GM18873 (cell line): ENCODE results near the gene GAS2L2.

Experiments used
- ATAC-seq: cut with Tn5 transposase; IDR thresholded peaks from one replicate; pipeline ENCODE4 v1.9.1; 2021; ENCODE audit warnings: mild to moderate bottlenecking, moderate library complexity, moderate number of reproducible peaks; ENCODE audit not compliant: unreplicated experiment, low FRiP score

The GAS2L2 gene

DNA sequence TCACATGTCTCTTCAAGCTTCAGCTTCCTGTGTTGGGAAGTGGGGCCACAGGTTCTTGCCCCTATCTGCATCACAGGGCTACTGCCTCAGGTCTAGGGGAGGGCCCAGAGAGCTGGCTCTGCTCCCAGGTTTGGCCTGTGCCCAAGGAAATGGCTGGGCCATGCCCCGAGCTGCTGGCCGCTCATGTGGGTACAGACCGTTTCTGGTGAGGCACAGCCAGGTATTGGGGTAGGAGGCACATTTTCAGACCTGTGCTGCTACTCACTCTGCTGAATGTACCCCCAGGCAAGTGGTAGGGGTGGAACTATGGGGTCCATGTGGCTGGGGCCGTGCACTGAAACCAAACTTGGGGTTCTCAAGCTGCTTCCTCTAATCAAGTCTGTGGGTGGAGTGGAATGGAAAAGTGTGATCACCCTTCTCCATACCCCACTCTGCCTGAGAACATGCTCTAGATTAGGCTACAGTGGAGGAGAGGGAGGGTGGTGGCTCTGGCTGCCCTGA is 4.6 kb downstream of the GAS2L2 start:
- ATAC-seq, result no peak

- ATAC-seq, result no peak
Observed at GRCh38 chr17:35747540-35748017, 5.5 kb downstream of the GAS2L2 start.

DNA sequence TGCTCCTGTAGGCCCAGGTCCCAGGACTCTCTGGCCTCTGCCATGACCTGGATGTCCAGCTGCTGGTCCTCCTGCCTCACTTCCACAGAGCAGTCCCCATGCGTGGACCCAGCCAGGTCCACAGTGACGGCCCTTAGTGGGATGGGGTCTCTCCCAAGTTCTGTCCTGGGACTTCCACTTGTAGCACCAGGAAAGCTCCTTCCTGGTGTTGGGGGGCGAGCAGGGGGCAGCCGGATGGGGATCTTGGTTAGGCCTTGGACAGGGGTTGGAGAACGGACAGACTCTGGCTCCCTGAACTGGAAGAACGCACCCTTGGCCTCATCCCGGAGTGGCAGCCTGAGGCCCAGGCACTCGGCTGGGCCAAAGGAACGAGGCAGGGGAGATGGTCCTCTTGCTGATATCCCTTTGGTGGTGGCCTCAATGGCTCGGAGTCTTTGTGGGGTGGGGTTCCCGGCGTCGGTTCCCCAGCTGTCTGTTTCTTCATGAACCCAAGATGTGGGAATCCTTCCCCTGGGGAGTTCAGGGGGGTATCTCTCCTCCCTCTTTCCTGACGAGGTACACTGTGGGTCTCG is 7.2 kb downstream of the GAS2L2 start:
- no peak for ATAC-seq

- ATAC-seq, result no peak
Observed at GRCh38 chr17:35745246-35745645, 7.8 kb downstream of the GAS2L2 start.

DNA sequence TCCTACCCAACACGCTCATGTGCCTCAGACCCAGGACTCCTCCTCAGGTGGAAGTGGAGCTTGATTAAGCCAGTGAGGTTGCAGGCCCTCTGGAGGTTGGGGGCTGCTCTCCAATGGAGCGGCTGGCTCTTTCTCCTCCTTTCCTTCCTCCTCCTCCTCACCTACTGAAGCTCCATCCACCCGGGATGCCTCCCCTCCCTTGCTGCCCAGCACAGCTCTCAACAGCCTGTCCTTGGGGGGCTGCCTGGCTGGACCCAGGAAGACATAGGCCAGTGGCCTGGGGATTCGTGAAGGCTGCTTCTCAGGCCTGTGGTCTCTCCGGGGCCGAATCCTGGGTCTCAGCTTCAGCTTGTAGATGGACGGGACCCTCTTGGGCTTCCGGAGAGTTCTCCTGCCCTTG is 8.2 kb downstream of the GAS2L2 start:
- ATAC-seq, result no peak

GRCh38 chr17:35743626-35744328 is 9.3 kb downstream of the GAS2L2 start:
- ATAC-seq, result no peak

DNA sequence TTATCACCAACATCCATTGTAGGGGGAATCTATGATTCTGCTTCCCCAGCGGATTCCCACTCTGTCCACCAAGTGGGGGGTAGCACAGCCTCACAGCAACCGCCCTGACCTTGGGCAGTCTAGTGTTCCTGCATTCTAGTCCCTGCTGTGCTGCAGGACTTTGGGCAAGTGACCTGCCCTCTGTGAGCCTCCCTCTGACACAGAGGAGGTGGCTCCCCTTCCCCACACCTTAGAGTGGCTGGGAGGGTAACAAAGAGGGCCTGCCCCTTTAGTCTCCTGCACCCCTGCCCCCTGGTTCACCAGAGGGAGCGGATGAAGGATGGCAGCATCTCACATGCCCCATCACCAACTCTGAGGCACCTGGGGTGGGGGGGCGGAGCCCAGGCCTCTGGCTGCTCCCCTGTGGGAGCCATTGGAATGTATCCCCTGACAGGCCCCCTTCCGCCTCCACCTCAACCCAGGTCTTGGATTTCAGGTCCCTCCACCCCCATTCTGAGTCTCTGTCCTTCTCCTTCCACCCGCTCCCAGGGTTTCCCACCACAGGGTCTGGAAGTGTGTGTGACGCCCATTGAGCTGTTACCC is 10.1 kb downstream of the GAS2L2 start:
- ATAC-seq, result no peak

DNA sequence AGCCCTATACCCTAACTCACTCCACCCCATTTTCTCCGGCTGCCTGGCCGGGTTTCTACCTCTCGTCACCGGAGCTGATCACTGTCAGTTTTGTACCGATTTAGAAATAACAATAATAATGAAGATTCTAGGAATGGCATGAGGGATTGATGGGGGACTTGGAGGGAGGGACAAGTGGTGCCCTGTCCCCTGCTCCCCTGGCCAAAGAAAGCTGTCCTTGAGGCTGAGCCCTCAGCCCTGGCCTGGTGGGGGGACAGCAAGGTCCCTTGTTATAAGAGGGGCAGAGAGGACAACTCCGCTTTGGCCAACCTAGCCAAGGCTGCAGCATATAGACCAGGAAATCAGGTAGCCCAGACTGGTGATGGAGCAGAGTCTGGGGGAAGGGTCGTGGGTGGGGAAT is 10.5 kb downstream of the GAS2L2 start:
- ATAC-seq, result no peak

DNA sequence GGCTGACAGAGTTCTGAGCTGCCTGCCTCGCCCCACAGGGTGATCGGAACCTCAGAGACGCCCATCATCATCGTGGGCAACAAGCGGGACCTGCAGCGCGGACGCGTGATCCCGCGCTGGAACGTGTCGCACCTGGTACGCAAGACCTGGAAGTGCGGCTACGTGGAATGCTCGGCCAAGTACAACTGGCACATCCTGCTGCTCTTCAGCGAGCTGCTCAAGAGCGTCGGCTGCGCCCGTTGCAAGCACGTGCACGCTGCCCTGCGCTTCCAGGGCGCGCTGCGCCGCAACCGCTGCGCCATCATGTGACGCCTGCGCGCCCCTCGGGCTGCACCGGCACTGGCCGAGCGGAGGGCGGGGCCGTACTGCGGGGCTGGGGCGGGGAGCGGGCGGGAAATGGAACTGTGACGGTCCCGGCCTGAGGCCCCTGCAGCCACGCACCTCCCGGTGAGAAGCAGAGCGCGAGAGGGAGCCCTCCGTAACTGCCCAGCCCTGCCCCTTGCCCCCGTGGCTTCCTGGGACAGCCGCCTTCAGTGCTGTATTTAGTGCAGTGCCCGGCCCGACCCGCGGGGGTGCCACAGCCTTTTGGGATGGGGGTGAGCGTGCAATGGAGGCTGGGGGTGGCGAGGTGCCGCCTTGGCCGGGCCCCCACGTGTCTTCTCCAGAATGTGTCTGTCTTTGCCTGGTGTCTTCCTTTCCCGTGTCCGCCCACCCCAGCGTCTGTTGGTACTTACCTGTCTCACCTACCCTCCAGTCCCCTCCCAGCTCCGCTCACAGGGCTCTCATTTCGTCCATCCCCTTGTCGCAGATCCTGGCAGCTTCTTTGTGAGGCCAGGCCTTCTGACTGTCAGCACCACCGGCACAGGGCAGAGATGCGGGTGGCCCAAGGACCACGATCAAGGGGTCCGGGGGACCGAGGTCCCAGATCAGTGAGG is 11.8 kb downstream of the GAS2L2 start:
- ATAC-seq, result no peak

GRCh38 chr17:35740216-35740615 is 12.8 kb downstream of the GAS2L2 start:
- ATAC-seq, result no peak

DNA sequence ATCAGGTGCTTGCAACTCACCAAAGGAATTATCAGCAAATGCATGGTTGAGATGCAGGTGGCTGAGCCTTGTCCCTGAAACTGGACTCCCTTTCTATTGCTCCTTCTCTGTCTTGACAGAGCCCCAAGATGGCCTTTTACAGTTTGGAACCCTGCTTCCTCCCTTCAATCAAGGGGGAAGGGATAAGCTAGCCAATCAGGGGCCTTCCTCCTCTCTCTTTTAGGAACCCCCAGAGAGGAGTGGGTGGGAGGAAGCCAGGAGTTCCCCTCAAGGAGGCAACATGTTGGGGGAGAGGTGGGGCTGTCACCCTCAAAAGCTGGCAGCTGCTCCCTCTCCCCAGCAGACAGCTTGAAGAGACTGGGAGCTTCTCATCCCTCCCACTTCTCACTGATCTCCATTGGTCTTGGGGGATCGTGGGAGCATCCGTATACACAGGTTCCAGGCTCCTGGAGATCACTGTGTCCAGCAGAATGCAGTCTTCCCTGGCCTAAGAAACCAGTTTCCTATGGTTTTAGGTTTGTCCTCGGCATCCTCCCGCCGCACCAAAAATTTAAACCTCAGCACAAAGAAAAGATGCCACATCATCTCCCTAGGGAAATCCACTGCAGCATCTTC is 14.4 kb downstream of the GAS2L2 start:
- no peak for ATAC-seq

DNA sequence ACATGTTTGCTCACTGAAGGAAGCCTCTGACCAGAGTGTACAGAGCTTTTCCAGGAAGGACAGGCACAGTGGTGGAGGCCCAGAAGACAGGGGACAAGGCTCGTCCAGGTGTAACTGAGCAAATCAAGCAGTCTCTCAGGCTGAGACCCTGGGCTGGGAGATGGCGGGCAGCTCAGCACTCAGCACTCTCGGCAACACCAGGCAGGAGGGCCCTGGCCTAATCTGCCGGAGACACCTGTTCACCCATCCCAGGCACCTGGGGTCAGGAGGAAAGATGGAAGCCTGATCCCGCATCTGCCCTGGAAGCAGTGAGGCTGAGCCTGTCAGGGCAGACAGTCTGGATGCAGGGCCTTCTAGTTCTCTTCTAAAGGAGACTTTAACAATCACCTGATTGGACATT is 16.8 kb downstream of the GAS2L2 start:
- no peak for ATAC-seq

GRCh38 chr17:35735036-35735805 is 17.8 kb downstream of the GAS2L2 start:
- ATAC-seq, result no peak

DNA sequence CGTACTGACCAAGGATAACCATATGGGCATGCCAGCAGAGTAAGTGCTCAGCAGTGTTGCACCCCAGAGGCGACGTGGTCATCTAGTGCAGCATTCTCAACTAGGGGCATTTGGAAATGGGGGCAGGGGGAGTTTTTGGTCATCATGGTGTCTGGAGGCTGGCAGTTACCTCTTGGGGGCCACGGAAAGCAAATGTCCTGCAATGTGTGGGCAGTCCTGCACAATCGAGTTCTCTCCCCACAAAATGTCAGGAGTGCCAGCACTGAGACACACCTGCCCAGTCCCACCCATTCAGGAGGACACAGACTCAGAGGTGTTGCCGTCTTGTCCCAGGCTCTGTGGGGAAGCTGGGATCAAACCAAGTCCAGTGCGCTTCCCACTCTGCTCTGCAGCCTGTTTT is 18.6 kb downstream of the GAS2L2 start:
- no peak for ATAC-seq

GRCh38 chr17:35733366-35733765 is 19.7 kb downstream of the GAS2L2 start:
- ATAC-seq, result no peak

DNA sequence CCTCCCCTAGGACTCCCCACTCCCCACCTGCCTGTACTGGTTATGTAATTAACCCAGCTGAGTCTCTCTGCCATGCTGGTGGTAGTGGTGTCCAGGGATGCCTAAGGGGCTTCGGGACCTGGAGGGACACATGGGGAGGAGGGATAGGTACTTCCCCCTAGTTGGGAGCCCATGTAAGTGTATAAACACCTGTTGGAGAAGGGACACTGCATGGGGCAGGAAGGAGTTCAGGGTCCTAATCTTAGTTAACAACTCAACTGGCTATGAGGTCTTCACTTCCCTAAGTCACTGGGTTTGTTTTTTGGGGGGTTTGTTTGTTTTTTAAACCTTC is 20.3 kb downstream of the GAS2L2 start:
- ATAC-seq, result no peak

DNA sequence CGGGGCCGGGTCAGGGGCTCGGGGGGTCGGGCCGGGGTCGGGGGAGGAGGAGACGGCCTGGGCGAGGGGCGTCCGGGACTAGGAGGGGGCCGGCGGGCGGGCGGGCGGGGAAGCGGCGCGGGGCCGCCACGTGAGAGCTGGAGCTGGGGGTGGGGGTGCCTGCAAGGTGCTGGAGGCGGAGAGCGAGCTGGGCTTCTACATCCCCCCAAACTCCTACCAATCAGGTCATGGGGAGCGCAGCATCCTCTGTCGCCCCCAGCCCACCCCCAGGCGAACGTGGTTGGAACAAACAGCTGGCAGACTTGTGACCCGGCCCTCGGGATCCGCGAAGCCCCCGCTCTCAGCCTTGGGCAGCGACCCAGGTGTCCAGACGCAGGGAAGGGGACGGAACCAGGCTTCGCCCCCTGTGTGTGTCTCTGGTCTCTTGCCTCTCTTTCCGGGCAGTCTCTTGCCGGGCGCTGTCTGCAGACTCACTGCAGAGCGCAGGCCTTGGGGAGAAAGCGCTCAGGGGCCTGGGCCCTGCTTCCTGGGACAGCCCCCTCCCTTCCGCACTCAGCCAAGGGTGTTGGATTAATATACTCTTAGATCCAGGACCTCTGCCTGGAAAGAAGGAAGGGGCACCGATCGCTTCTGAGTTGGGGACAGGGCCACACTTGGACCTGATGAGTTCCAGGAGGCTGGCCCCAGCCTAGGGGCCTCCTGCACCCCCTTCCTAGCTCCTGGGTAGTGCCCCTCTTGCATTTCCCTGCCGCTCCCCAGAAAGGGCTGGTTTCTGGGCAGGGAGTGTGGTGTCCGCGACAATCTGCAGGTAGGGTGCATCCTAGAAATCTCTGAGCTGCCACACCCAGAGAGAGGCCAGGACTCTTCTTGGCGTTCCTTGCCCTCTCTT is 20.9 kb downstream of the GAS2L2 start:
- no peak for ATAC-seq

GRCh38 chr17:35731239-35731916 is 21.7 kb downstream of the GAS2L2 start, which contains the start of gene RASL10B:
RASL10B (plus strand) TSS chr17:35731639; CDS start chr17:35735185, 3,546 bp downstream.
- no peak for ATAC-seq
